GM18951 (cell line): ENCODE data around the gene KLKB1.

Source experiments
- POLR2A ChIP-seq: IDR thresholded peaks from 4 replicates; pipeline ENCODE4 v1.6.1; 2011; ENCODE audit warnings: mild to moderate bottlenecking; ENCODE audit not compliant: insufficient read length, insufficient read depth; ENCODE audit errors: extremely low read depth
- in situ Hi-C: fragments of 300-500 bp; cut with MboI; formaldehyde crosslinking; loops from one replicate; pipeline ENCODE4 v1.12.0; 2022; ENCODE audit warnings: low sequenced_read_pairs, mixed read lengths, inconsistent platforms; ENCODE audit not compliant: unreplicated experiment

The KLKB1 gene

DNA sequence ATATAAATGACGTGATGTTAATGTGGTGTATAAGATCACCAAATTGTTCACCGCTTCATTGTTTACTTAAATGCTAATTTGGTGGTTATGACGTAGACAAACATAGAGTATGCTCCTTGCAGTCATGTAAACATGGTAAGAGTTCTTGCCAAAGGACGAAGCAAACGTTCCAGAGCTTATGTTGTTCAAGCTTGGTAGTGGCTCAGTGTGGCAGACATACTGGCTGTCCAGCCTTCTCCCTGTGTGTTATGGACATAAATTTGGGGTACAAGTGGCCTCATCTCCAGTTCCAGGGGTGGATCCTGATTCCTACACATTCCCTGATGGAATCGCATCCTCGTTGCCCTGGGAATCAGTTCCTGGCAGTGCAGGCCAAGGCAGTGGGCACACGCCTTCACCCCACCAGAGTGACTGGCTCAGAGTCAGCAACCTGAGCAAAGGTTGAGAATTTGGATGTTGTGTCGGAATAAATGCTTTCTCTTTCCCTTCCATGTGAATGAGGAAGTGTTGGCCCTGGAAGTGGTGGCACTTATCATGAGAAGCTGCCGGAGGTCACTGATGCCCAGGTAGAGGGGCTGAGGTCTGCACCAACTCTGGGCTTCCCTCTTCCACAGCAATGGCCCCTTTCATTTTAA lies 64.1 kb downstream of the KLKB1 start:
- in situ Hi-C loops, result loop anchor here (10.0 kb wide), 1 partner anchor 293 kb away; no protein-coding TSS in a partner anchor
- no peak for TF ChIP-seq POLR2A

DNA sequence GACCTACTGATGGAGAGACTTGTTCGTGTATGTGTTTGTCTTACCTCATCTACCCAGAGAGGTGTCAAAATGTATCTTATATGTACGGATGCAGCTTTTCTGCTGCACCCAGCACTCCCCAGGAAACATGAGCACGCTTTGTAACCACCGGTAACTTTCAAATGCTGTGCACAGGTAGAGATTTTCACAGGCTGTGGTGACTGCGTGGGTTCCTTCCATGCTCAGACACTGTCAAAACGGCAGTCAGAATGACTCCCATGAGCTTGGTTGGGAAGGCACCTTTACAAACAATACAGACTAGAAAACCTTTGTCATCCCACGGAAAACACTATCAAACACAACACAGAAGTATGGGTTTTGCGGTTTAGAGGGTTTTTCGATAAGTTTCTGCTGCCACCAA lies 66.9 kb downstream of the KLKB1 start:
- in situ Hi-C loops, result loop anchor here (10.0 kb wide), 1 partner anchor 291 kb away; no protein-coding TSS in a partner anchor

DNA sequence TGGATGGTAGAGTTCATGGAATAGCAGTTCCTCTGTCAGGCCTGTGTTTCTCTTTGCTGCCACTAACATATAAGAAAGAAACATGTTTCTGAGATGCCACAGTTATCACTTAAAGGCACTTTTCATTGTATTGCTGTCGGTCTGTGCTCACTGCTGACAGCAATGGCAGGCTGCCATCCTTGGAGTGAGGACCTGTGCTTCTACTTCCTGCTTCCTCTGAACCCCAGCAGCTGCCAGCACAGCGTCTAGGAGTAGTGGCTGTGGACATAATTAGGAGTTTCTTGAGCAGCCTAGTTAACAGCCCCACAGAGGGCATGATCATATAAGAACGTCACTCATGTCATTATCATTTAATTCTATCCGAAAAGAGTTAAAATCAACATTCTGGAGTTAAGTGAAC lies 69.2 kb downstream of the KLKB1 start:
- in situ Hi-C loops, result loop anchor here (10.0 kb wide), 1 partner anchor 288 kb away; no protein-coding TSS in a partner anchor
- no peak for TF ChIP-seq POLR2A

More for the DNA sequence above, 66.9 kb downstream of the KLKB1 start:
- no peak for TF ChIP-seq POLR2A

DNA sequence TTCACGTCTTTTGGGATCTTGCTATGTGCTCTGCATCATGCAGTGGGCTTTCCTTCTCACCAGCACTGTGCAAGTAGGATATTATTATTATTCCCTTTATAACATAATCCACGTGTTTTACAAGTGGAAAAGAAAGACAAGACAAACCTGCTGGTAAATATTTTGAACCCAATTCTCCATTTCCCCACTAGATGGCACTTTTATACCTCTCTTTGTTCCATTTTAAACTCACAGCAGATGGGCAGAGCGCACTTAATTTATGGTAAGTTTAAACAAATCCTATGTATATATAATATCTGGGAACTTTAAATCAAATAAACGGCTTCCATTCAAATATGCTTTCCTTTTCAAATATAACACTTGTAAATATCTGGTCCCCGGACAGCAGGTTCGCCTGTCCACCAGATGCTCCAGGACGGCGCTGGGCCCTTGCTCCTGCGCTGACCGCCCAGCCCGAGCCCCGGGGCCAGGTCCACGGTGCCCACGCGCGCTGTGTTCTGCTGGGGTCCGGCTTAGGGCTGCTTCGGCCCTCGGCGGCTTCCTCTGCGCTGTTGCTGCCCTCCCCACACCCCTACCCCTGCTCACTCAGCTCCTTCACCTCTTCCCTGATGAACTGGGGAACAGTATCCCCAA lies 69.8 kb downstream of the KLKB1 start:
- TF ChIP-seq POLR2A, result no peak
- in situ Hi-C loops, result loop anchor here (10.0 kb wide), 1 partner anchor 288 kb away; no protein-coding TSS in a partner anchor

DNA sequence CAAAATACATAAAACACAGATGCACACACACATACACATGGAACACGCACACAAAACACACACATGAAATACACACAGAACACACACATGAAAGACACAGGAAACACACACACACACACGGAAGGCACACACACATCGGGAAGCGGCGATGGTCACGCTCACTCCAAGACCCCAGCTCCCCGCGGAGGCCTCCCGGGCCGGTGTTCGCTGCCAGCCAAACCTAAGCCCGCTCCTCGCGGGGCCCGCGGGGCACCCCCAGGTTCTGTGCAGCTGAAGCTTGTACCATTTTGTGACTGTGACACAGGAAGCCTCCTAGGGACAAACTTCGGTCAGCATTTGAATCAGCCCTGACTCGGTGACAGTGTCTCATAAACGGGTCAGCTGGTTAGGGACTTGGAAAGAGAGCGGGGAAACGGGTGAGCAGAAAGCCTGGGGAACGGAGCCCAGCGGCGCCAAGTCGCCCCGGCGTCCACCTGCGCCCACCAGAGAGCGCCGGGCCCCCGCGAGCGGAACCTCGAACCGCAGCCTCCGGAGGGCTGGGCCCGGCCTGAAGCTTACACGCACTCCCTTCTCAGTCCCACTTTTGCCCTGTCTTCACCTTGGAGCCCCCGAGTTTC lies 70.8 kb downstream of the KLKB1 start:
- in situ Hi-C loops, result loop anchor here (10.0 kb wide), 1 partner anchor 287 kb away; no protein-coding TSS in a partner anchor
- TF ChIP-seq POLR2A, result no peak

DNA sequence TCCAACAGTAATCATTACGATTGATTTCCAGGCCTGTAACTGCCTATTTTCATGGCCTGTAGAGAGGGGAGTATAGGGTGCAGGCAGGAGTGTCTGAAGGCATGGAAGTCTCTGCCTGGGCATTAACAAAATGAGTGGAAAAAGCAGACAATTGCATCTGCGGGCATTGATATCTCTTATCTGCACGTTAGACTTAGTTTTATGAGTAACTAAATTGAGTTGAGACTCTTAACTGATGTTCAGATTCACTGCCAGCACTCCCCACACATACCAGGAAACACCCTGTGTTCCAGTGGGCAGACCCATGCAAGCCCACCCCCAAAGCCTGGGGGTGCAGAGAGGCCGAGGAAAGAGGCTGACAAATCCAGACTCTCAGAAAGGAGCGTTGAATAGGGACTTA lies 72.0 kb downstream of the KLKB1 start:
- in situ Hi-C loops, result loop anchor here (10.0 kb wide), 1 partner anchor 286 kb away; no protein-coding TSS in a partner anchor

DNA sequence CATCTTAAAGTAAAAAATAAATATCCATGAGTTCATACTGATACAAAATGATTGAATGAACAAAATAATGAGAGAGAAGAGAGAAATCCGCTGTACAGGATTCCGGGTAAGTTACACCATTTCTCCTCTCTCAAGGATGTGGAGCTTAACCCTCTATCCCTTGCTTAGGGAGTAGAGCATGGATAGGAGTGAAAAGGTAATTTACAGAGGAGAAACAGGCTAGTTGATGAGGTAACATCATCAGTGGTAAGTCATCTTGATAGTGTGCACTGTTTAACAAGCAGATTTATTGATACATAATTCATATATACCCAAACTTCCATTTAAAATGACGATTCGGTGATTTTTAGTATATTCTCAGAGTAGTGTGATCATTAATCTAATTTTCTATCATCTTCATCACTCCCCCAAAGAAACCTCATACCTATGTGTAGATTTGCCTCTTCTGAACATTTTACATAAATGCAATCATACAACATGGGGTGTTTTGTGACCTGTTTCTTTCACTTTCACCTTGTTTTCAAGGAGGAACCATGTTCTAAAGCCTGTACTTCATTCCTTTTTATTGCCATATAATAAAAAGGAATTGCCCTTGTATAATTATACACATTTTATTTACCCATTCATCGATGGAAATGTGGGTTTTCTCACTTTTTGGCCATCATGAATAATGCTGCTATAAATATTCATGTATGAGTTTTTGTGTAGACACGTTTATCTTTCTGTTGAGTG lies 73.5 kb downstream of the KLKB1 start:
- in situ Hi-C loops, result no loop called here
- no peak for TF ChIP-seq POLR2A

More for the DNA sequence above, 72.0 kb downstream of the KLKB1 start:
- TF ChIP-seq POLR2A, result no peak

DNA sequence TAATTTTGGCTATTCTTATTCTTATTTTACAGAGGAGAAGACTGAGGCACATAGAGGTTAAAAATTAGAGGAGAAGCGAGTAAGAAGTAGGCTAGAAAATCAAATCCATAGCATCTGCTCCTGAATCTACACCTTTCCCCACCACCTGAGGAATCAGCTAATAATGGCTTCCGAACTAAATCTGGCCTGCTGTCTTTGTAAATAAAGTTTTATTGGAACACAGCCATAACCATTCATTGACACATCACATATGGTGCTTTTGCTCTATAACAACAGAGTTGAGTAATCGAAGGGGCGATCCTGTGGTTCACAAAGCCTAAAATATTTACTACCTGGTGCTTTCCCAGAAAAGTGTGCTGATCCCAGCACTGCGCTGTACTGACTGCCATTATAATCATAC lies 76.9 kb downstream of the KLKB1 start:
- in situ Hi-C loops, result no loop called here
- no peak for TF ChIP-seq POLR2A

DNA sequence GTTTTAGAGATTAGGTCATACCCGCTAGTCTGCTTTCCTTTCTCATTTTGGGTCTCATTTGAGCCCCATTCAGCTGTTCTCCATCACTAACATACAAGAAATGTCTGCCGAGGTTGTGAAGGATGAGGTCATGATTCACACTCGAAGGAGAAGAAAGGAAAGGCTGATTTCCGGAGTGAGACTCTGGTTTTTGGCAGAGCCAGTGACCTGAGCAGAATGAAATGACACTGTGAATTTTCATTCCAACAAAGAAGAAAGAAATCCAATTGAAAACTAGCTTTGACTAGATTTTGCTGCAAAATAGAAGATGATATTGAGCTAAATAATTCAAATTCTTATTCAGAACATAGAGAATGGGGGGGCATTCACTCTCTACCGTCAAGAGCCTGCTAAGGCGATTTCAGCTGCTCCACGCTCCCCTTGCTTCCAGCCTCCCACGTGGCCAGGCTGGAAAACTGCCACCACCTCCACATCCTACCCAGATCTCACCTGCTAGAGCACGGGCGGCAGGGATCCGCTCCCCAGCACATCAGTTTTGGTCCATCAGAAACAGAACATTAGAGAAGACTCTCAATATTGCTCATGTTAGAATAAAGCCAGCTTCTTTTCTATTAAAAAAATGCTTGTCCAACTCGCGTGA lies 77.7 kb downstream of the KLKB1 start:
- in situ Hi-C loops, result no loop called here
- TF ChIP-seq POLR2A, result no peak

DNA sequence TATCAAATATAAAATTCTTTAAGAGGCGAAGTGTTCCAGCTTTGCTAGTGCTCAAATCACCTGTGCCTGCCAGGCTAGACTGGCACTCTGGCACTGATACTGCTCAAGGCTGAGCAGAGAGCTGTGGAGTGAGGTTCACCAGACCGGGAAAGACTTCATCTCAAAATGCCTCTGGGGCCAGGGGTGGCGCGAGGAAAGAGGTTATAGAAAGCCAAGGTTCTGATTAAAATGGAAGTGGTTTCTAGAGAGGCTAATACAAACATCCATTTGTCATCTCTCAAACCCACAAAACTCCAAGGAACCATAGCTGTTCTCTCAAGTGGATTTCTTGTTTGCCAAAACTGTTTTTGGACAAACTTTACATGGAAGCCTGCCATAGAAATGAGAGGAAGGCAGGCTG lies 80.2 kb downstream of the KLKB1 start:
- in situ Hi-C loops, result no loop called here
- no peak for TF ChIP-seq POLR2A

DNA sequence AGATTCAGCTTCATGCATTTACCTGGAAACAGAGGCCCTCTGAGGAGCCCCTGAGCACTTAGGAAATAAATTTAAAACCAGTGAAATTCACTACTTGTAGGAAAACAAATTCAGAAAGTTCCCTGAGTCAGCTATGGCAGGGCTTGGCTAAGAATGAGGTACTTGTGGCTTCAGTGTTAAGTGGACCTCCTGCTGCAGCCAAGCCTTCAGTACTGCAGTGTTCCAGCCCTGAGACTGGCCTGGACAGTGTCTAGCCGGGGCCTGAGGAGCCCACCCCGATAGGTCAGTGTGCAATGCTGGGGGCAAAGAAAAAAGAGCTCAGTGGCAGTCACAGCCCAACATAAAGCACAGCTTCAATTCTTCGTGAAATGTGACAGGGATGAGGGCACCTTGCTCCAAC lies 80.6 kb downstream of the KLKB1 start:
- in situ Hi-C loops, result no loop called here
- no peak for TF ChIP-seq POLR2A
